HUDEP-2 (cell line): ENCODE results near the gene NFIA.

Experiments
- DNase-seq, 76 experiments: peaks; one replicate each; lab custom pipeline; 2025; ENCODE audit not compliant: unreplicated experiment in 76 of 76; lab: John Stamatoyannopoulos, UW

NFIA gene

DNA sequence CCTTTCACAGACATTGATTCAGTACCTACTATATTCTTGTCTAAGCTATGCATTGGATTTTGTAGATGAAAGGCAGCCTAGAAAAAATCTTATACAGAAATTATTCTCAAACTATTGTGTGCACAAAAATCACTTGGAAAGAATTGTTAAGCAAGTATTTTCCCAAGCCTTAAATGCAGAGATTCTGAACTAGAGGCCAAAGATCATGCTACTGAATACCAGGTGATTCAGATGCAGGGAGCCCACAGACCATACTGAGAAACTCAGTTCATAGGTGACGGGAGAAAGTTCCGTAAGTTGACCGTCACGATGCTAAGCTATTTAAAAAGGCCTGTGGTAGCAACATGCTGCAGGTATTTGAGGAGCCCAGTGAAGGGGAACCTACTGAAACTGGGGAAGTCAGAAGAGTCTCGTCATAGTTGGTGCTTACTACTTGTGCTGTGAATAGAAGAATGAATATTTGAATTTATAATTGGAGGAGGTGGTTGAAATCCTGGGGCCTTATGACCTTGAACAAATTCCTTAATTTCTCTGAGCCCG, 150.8 kb downstream of the NFIA start:
- DNase-seq: no peak

DNA sequence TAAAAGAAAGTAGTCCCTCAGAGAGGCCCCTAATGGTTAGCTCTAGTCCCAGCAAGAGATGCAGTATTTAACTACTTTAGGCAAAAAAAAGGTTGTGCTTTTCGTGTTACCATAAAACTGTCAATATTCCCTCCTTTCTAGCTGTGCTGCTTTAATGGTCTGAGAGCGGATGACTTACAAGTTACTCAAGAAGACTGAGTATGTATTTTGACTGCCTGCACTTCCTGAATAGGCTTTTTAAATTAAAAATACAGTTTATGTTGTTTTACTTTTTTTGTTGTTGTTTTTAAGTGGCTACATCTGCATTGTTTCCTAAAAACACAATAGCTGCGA, 152.2 kb downstream of the NFIA start:
- no peak for DNase-seq

DNA sequence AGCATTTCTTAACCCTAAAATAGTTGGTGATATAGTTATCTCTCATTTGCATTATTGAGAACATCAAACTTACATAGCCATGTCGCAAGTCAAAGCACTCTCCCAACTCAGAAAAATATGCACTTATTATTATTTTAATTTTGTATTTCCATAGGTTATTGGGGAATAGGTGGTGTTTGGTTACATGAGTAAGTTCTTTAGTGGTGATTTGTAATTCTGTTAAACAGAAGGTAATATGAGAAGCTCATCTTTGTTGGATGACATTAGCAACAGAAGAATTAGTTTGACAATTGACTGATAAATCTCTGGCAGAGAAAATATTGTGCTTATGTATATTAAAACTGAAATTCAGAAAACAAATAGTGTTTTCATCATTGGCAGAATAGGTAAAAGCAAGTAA, 154.8 kb downstream of the NFIA start:
- DNase-seq: no peak

DNA sequence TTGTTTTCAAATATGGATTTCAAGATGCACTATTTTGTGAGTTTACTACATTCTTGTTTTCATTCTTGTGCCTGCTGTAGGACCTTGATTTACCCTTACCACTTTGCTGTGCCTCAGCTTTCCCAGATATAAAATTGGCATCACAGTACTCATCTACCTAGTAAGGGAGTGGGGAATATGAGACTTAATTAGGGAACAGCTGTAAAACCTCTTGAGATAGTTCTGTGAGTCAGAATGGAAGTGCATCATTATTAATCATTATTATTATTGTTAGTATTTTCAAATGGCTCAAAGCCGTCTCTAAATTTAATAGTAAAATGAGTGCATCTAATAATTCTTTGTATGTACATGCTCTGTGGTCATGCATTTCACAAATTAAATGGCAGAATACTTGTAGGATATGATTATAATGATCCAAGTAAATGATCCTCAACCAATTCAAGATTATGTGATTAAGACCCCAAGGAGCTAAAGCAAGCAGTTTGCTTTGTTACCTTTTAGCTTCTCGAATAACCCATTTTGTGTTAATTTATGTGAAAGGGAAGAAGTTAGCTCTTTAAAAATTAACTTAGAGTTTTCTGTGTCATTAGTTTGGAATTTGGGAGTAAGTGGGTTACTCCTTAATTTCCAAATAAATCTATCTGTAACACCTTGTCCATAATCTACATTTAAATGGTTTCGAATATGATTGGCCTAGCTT, 155.4 kb downstream of the NFIA start:
- DNase-seq: no peak

DNA sequence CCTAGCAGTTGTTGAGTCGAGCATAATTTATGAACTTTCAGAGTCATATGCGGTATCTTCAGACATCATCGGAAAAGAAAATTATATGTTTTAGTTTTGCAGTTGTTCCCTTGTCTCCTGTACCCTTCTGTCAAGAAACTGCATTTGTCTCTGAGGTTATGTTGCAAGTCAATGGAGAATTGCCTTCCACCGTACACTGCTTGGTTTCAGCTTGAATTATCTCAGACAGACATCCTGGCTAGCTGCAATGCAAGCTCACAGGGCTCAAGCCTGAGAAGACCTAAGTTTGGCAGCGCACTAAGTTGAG, 156.0 kb downstream of the NFIA start:
- no peak for DNase-seq

DNA sequence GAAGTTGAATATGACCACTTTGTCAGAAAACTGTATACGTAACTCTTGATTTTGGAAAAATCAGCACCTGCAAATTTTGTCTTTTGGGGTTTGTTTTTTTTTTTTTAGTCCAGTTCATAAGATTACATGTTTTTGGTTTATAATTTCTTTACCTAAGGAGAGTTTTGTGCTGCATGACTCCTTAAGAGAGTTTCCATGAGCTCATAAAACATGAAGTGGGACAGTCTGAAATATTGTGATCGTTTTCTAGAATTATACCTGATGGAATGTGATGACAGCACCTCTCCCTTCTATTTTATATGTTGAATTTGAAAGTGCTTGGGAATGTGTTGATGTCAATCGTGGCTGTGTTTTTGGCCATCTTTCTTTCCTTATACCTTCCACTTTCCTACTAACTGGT, 158.5 kb downstream of the NFIA start:
- DNase-seq: no peak

DNA sequence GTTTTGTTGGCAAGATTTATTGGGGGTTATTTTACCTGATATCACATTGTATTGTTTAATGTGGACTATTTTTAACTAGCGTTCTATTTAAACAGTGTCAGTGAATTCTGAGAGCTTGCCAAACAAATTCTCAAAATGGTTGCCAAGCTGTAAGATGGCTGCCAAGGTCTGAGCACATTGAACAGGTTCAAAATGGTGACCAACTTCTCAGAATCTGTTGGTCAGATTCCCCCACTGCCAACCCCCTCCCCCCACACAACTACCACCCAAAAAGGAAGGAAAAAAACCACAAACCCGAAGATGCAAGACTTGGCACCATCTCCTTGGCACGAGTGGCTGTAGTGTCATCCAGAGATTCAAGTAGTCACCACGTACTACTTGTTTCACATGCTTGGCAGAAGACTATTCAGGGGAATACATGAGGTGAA, 159.1 kb downstream of the NFIA start:
- peak in 63 of 76 experiments; percentile 18 to 77 (median 48) for DNase-seq

DNA sequence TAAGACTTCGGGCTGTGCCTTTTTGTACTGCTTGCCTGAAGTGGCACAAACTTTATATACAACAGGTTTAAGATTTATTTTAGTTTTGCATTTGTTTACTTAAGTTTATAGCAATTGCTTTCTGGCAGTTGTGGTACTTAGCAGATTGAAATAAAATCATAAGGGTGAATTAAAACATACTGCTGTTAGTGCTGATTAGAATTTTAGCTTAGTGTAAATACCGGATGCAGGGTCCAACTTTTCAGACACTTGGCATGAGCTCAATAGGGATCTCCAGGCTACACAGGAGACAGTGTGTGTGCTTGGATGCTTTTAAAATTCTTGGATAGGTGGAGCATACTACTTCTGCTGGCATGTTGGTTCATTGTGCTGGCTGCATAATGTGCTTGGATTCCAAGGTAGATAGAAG, 159.6 kb downstream of the NFIA start:
- no peak for DNase-seq

DNA sequence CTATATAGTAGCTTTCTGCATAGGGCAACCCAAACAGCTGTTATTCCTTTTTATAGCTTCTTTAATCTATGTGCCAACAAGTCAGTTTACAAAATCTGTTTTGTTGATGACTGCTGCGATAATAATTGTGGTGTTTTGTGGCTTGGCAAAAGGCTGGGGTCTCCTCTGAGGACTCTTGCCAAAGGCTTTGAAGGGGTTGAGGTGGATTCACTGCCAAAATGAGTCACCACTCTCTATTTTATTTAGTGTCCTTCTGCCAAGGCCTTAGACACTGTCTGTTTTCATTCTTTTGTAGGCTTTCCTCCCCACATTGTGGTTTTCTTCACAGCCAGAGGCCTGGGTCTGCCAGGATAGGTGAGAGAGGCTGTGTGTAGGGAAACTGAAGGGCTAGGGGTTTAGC, 161.8 kb downstream of the NFIA start:
- peak in 40 of 76 experiments; percentile 15 to 72 (median 46) for DNase-seq

DNA sequence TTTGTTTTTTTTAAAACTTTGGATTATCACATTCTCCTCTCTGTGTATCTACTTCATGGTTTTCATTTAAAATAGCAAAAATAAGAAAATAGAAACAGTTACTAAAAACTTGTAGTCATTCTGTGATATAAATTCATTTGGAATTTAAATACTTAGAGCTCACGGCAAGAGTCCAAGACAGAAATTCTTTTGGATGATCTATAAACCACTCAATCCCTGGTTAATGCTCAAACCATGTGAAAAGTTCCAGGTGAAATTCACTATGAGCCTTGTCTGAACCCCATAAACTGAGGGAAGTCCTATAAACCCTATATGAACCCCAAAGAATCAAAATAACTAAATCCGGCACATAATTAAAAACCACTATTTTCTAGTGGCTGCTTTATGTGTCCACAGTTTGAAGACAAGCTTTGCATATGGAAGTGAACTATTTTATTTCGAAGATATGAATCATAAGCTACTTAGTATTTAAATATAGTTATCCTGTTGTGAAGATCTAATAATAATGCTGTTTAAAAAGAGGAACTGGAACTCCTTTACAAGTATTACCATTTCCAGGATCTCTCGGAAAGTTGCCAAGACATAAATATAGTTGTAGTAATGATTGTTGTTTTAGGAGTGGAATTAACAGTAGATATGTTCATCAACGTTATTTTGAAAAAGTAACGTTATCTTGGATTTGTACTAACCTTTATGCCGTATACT, 163.5 kb downstream of the NFIA start:
- no peak for DNase-seq

DNA sequence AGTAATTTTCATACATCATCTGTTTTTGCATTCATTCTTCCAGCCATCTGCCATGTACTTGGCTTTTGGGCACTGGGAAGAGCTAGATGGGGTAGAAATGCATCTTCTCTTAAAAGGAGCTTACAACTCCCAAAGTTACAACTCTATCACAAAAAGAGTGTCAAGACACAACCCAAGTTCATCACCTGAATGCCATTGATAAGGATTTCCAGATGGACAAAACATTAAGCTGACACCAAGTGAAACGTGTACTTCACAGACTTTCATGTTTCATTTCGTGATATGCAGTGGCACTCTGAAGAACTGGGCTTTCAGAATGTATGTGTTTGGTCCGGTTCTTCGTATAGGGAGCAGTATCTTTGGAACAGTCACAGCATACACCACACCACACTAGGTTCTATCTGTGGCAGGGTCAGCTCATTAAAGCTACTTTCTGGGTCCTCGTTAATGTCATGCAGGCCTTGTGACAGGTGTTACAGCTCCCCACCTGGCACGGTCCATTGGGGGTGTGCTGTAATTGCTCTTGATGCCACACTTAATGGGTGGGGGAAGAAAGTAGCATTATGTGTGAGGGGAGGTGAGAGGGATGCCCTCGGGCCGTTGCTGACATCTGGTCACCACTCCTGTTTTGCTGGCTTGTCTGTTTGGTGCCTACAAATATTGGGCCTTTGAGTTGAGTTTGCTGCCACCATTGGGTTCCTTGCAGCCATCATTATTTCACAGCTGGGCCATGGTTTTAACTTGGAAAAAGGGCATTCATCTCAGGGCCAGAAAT, 164.9 kb downstream of the NFIA start:
- DNase-seq: peak in 3 of 76 experiments; percentile 15 to 21 (median 15)

DNA sequence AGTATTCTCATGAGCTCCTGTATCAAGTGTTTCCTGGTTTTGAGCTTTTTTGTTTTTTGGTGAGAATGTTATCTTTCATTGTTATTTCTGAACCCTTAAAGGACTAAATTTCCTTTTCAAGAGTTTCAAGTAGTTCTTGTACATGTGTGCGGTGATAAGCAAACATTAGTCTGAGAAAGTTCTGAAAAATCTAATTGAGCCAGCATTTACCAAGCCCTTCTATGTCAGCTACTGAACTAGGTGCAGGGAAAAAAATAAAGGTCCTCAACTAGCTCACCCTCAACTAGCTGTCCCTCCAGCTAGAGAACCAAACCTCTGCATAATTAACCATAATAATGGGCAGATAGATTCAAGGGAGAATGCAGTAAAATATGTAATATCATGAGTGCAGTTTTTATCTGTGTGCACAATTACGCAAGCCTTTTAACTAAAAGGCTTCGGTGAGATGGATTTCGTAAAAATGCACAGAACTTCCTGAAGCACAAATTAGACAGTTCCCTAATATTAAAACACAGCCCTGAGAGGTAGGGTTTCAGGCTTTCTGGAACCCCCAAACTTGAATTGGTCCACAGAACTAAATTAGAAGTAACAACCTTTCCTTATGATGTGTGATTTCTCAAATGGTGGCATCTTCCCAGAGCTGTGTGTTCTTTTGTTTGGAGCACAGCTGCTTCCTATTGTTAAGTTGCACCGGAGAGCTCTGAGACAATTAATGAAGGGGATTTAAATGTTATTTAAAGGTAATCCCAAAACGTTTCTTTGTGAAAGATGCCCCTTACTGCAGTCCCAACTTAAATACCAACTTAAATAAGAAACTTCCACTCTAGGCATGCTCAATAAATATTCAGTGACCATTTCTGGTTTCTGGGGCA, 165.8 kb downstream of the NFIA start:
- DNase-seq: no peak

DNA sequence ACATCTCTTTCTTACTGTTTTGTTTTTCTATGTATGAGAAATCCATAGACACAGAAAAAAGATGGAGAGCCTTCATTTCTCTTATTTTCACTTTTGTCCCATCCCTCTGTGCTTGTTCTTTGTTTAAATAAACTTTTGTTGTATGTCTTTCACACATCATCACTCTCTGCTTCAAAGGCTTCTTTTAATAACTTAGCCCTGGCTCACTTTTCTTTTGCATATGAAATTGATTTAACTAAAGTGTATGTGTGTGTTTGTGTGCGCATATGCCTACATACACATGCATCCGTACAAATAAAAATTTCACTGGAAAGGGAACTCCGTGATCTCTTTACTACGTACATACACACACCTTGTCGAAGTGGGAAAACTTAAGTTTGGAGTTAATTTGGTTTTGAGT, 168.6 kb downstream of the NFIA start:
- no peak for DNase-seq

DNA sequence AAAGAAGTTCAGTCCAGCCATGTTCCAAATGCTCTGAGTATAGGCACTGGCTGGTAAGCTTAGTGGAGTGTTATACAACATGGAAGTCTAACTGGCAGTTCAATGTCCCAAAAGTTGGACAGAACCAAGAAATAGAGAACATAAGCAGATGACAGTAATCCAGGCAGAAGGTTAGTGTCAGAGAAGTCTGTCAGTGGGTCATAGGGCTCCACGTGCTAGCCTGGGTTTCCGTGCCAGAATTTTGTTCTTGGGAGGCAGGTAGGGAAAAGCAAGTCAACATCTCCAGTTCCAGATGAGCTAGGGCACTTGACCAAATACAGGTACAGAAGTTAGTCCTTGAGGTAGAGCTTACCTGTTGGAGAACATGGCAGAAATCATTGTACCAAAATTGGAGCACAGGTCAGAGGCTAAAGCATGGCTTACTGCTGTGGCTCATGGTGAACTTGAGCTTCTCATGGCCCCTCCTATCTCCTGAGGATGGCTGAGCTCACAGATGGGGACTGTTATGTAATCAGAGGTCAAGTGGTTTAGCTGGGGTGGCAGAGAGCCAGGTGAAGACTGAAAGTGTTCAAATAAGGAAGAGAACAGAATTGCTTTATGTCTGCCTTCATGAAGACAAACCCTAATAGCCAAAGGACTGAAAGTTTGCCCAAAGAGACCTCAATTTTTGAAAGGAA, 170.8 kb downstream of the NFIA start:
- DNase-seq: peak in 72 of 76 experiments; percentile 46 to 91 (median 80)

DNA sequence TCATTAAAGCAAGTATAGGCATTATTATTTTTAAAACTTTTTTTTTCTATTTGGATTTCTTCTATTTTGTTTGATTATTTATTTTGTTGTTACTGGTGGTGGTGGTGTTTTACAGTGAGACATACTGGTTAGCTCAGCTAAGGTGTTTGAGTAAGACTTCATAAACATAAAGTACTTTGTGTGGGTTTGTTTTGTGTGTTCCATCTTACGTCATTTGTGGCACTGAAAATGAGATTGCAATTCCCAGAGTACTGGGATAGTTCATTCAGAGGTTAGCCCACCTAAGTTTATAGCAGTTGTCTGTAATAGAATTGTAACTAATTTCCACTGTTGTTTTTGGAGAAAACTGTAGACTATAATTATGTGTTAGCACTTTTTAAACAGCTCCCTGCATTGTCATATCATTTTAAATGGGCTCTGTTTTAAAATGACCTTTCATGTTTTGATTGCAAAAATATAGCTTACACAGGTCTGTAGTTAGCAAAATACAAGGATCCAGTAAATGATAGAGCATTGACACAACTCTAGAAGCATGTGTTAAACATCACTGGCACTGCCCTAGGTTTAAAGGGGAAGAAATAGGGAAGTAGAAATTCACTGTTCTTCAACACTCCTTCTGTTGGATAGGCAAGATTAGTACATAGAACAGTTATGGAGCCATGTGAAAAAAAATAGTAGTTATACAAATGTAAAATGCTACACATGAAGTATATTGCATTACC, 171.7 kb downstream of the NFIA start:
- DNase-seq: peak in 4 of 76 experiments; percentile 28 to 67 (median 47)

DNA sequence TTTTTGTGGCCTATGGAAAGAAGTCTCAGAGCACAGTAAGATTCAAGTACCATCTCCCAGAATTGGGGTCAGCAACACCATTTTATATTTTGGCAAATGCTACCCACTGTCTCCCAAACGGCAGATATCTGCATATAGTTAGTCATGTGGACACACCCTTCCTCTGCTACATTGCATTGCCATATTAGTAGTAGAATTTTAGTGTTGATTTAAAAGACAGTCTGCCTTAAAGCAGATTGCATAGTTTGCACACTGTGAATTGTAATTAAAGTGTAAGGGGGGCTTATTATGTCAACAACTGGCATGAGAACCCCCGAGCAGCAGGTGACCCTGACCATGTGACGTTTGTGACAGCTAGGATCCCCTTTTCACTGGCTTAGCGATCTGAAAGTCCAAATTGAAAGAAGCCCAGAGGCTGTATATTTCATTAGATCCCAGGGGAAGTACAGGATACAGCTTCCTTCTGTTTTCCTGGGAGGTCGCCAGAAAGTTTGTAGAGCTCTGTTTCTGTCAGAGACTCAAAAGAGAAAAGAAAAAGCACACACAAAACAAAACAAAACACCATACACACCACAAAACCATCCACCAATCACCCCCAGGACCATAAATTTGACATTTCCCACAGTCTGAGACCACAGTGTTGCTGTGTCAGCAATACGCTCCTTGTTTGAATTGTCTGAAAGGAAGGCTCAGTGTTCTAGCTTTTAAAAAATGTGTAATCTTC, 172.4 kb downstream of the NFIA start:
- peak in 14 of 76 experiments; percentile 17 to 67 (median 35) for DNase-seq

DNA sequence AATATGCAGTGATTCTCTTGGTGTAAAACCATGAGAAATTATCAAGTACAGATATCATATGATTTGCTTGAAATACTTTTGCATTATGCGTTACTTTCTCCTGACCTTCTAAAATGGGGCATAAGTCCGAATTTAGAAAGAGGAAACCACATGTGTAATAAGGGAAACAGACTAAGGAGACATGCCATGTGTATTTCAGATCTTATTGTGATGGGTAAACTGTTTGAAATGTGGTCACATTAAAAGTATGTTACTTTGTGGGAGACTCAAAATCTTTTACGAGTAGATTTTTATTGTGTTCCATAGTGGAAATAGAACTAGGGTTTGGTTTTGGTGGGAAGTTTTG, 173.0 kb downstream of the NFIA start:
- no peak for DNase-seq

DNA sequence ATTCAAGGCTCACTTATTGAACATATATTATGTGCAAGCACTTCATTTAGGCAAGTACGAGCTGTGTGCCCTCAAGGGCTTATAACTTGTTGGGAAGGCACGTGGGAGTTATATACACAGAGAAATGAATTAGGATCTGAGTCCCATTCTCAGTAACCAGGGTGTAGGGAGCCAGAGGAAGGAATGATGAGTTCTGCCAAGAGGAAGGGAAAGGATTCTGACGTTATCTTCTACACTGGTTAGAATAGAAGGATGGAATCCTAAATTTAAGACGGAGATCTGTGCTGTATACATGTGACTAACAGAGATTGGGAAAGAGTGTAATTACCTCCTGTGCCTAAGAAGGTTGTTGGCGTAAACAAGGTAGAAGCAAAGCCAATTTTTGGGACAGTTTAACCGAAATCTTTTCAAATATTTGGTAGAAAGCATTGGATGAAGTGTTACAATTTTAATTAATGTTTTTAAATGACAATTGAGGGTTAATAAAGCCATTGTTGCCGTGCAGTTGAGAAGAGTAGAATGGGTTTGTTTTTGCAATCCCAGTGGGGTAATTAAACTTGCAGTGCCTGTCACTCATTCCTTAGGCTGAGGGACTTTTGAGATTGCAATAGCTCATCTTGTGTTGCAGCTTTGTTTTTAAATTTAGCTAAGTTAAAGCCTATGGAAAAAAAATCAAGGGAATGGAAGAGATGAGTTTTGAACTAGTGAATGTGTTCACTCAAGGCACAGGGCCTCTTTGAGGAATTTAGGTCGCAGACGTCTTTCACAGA, 177.2 kb downstream of the NFIA start:
- no peak for DNase-seq
